Right ventricle myocardium inferior (tissue), 1 donor: ENCODE results near the gene GPR108. TPM values are rescaled to one million over a fixed set of nuclear protein-coding genes. Genes with fewer than 3 reads are reported as not detected.

Source experiments
- ATAC-seq: fragments of 200-7000 bp; cut with Tn5 transposase; one replicate; pipeline ENCODE4 v1.9.1; 2020; ENCODE audit warnings: mild to moderate bottlenecking, moderate library complexity
- DNase-seq: peaks from one replicate; pipeline ENCODE4 v3.0.0; 2021; ENCODE audit errors: missing footprints
- intact Hi-C: fragments of 100-400 bp; cut with DNase I; formaldehyde crosslinking; loops from one replicate; pipeline ENCODE4 v1.11.0; 2022
- microRNA-seq: library from miRNA; unstranded; fragments of <30 nt; microRNA quantifications from one replicate; pipeline ENCODE4 v1.2.0, GENCODE V29; 2020
- total RNA-seq: library from RNA; stranded (reverse); fragmentation: NEBNext Ultra II Directional; extraction: Animal tissue kit (Norgen Biotek cat#: 25700); gene quantifications from one replicate; pipeline ENCODE4 v1.2.1, GENCODE V29; 2021
- donor health status: DM: no; HTN: yes; CAD: no; lungs with severe emphysema.

The GPR108 gene
- total RNA-seq, 1 donor from 2014 or later: 23.9 TPM

DNA sequence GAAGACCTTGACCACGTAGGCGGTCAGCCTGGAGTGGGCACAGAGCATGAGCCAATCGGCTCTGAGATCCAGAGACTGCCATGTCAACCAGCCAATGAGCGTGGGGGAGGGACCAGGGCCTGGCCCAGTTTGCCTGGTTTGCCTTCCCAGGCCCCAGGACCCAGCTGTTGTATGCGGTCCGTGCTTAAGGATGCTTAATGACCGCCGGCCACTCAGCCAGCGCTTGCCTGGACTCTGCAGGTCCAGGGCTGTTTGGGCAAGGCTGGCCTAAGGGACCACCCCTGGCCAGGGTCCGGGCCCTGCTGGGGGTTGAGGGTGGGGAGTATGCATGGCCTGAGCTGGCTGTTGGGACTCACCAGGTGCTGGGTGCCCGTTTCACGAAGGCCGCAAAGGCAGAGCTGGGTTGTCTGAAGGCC is 44.3 kb downstream of the GPR108 start:
- peak; percentile 50 for DNase-seq
- intact Hi-C loops: no loop called here
- ATAC-seq: no peak

- DNase-seq (peak; percentile 15), ATAC-seq (no peak)
- intact Hi-C loops: no loop called here
These were observed 45.4 kb downstream of the GPR108 start for GRCh38 chr19:6692027-6692426.

DNA sequence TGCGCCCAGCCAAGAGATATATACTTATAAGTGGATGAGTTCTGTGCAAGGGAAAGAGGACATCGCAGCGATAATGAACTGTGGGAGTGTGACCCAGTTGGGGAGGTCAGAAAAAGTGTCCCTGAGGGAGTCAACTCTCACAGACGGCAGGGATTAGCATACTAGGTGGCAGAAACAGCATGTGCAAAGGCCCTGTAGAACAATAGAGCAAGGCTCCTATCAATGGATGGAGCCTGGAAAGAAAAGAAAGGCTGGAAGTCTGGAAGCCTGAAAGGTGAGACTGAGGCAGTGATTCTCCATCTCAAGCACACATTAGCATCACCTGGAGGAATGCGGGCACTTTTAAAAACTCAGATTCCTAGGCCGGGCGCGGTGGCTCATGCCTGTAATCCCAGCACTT is 46.0 kb downstream of the GPR108 start:
- intact Hi-C loops: no loop called here
- DNase-seq (peak; percentile 20), ATAC-seq (no peak)

- no peak for ATAC-seq
- DNase-seq: no peak
- intact Hi-C loops: no loop called here
These were observed 47.1 kb downstream of the GPR108 start for GRCh38 chr19:6690160-6690885.

DNA sequence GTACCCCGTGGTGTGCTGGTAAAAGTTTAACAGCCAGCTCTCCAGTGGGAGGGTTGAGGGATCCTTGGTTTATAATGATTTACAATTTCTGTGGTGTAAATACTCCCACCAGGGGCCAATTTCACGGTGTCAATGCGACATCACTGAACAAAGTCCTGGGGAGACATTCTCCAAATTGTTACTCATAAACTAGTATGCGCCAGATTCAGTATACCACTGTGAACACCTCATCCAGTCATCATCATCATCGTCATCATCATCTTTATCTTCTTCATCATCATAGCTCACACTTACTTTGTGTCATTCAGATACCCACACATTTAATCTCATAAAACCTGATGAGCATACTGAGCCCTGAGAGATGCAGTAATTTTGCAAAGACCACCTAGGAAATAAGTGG is 50.3 kb downstream of the GPR108 start:
- intact Hi-C loops: no loop called here
- DNase-seq (no peak), ATAC-seq (no peak)

DNA sequence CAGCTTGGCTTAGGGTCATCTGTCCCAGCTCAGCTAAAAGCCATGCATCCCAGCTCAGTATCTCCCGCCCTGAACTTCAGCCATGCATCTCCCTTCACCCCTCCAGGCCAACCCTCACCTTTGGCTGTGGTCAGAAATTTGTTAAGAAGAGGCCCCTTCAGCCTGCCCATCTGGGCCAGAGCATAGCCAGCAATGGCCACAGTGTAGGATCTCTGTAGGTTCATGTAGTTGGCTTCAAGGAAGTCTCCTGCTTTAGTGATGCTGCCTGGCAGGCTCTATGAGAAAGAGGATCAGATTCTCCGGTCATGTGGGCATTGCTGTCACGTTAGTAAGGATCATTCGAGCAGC is 50.8 kb downstream of the GPR108 start:
- intact Hi-C loops: no loop called here
- no peak for ATAC-seq
- DNase-seq: no peak

- intact Hi-C loops: no loop called here
- ATAC-seq: no peak
These were observed 51.3 kb downstream of the GPR108 start for GRCh38 chr19:6685962-6686627.

GRCh38 chr19:6685482-6685881 is 51.9 kb downstream of the GPR108 start:
- no peak for ATAC-seq
- intact Hi-C loops: no loop called here
- DNase-seq: no peak

More at GRCh38 chr19:6685962-6686627, 51.3 kb downstream of the GPR108 start:
- peak; percentile 31 for DNase-seq

- DNase-seq (no peak), ATAC-seq (no peak)
- intact Hi-C loops: no loop called here
These were observed 53.4 kb downstream of the GPR108 start for GRCh38 chr19:6683971-6684370.

DNA sequence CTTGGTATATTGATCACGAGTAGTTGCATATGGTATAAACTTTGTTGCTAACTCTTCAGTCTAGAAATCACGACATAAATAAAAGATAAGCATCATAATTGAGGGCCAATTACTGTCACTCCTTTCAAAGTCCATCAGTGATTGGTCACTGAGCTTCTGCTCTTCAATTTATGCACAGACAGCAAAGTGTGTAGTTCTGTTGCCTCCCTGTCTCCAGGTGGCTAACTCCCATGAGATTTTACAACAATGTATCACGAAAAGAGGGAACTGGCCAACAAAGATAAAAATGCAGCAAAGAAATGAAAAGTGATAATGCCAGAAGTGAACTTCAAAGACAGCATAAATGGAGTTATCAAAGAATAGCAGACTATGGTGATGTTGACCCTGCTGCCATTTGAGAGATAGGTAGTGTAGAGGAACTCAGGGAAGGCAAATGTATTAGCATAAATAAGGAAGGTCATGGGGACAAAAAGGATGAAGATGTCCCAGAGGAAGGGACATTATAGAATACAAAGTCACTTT is 54.7 kb downstream of the GPR108 start:
- intact Hi-C loops: no loop called here
- ATAC-seq (no peak), DNase-seq (no peak)

GRCh38 chr19:6680141-6680540 is 57.2 kb downstream of the GPR108 start:
- DNase-seq: no peak
- intact Hi-C loops: no loop called here
- ATAC-seq: no peak

Small RNA genes within 50 kb of the gene (microRNA-seq; reads per million reads assigned to microRNA genes)
- not detected for gene MIR6791

Other genes with a start within 250 kb of the GPR108 start
- gene TUBB4A, start 235.3 kb downstream of the GPR108 start, total RNA-seq: 6.2 TPM
- 0.78 TPM for gene TNFSF9, start 206.6 kb downstream of the GPR108 start, total RNA-seq
- not detected for gene CD70, start 146.4 kb downstream of the GPR108 start, total RNA-seq
- gene TNFSF14, start 67.4 kb downstream of the GPR108 start, total RNA-seq: 0.73 TPM
- 482 TPM for gene C3, start 16.9 kb downstream of the GPR108 start, total RNA-seq
- gene TRIP10, start 2.1 kb upstream of the GPR108 start, total RNA-seq: 147 TPM
- gene SH2D3A, start 29.9 kb upstream of the GPR108 start, total RNA-seq: not detected
- 3.1 TPM for gene VAV1, start 35.1 kb upstream of the GPR108 start, total RNA-seq
- gene ADGRE1, start 150.0 kb upstream of the GPR108 start, total RNA-seq: 0.38 TPM